Measurements from ENCODE around the gene CDK5RAP3.

The CDK5RAP3 gene

DNA sequence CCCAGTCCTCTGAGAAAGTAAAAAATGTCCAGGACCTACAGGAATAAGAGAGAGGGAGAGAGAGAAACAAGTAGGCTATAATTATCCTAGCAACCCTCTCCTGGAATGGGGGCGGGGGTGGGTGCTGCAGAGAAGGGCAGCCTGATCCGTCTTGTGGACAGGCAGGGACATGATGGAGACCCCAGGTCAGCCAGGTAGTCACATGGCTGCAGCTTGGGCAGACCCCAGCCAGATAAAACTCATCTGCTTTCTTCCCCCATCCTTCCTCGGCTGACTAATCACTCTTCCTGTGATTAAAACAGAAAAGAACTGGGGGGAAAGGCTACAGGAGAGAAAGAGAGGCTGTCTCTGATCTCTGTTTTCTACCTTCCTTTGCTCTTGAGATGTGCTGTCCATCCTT, 34.1 kb downstream of the CDK5RAP3 start:
- no peak for DNase-seq (ENCODE audit: low read depth)
- no peak overlapping the region for H3K4me3 ChIP-seq (ENCODE audit: low read length)
- TF ChIP-seq, protein P1, sequence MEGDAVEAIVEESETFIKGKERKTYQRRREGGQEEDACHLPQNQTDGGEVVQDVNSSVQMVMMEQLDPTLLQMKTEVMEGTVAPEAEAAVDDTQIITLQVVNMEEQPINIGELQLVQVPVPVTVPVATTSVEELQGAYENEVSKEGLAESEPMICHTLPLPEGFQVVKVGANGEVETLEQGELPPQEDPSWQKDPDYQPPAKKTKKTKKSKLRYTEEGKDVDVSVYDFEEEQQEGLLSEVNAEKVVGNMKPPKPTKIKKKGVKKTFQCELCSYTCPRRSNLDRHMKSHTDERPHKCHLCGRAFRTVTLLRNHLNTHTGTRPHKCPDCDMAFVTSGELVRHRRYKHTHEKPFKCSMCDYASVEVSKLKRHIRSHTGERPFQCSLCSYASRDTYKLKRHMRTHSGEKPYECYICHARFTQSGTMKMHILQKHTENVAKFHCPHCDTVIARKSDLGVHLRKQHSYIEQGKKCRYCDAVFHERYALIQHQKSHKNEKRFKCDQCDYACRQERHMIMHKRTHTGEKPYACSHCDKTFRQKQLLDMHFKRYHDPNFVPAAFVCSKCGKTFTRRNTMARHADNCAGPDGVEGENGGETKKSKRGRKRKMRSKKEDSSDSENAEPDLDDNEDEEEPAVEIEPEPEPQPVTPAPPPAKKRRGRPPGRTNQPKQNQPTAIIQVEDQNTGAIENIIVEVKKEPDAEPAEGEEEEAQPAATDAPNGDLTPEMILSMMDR (conservative IDR thresholded peaks at IDR 0.05; ENCODE audit: low read length): no peak

DNA sequence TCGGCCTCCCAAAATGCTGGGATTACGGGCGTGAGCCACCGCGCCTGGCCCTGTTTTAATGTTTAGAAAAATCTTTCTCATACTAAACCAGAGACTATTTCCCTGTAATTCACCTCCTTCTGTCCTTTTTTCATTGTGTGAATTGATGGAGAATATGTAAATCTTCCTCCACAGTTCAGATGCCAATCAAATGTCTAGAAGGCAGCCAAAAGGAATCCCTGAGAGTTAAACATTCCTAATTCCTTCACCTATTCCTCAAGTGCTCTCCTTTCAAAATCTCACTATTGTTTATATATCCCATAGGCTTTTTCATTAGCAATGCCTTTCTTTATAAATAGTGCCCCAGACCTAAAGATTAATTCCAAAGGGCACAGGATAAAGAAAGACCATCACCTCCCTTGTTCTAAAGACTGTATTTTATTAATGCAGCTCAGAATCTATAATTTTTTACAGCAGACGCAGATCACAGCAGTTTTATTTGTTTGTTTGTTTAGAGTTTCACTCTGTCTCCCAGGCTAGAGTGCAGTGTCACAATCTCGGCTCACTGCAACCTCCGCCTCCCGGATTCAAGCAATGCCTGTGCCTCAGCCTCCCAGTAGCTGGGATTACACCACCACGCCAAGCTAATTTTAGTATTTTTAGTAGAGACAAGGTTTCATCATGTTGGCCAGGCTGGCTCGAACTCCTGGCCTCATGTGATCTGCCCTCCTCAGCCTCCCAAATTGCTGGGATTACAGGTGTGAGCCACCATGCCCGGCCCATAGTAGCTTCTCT, 36.2 kb downstream of the CDK5RAP3 start:
- no peak overlapping the region for H3K4me3 ChIP-seq (ENCODE audit: low read length)
- DNase-seq (ENCODE audit: low read depth): no peak
- TF ChIP-seq, protein P1 (conservative IDR thresholded peaks at IDR 0.05; ENCODE audit: low read length): no peak

DNA sequence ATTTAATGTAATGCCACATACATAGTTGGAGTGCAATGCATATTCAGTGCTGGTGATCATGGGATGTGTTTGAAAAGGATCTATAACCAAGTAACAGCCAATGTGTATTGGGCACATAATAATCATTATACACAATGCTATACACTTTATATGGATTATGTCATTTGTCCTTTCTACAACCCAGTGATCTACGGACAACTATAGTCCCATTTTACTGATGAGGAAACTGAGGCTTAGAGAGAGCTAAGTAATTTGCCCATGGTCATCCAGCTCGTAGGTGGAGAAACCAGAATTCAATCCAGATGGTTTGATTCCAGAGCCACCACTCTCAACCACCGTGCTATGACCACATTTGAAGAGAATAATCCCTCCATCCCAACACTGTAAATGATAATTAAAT, 39.3 kb downstream of the CDK5RAP3 start:
- no peak for DNase-seq (ENCODE audit: low read depth)
- TF ChIP-seq, protein P1 (conservative IDR thresholded peaks at IDR 0.05; ENCODE audit: low read length): no peak
- no peak overlapping the region for H3K4me3 ChIP-seq (ENCODE audit: low read length)

DNA sequence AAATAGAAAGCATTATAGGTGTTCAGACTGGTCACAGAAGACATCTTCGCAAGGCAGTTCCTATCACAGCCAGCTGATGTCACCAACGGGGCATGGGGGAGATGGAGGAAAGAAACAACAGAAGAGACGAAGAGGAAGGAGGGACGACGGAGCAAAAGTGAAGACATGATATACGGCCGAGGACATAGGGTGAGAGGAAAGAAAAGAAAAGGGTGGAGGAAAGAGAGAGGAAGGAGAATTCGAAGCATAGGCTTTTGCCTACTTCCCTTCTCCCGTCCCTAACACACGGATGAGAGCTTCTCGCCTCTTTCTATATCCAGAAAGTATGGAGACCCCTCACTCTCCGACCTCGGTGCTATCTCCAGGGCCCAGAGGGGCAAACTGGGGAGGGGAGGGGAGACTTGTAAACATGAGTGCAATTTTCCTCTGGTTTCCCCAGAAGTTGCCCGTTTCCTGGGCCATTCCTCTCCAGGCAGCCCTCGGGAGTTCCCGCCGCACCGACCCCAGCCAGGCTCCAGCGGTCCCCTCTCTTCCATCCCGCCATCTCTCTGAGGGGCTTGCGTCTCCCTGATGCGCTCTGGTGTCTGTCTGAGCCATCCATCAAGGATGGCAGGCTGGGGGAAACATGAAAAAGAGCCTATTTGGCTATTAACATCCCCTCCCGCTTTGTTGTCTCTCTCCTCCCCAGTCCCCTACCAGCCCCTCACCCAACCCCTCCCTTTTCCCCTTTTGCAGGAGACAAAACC, 40.7 kb downstream of the CDK5RAP3 start:
- TF ChIP-seq, protein P1 (conservative IDR thresholded peaks at IDR 0.05; ENCODE audit: low read length): peak; percentile 76
- DNase-seq (ENCODE audit: low read depth): peak; percentile 68
- H3K4me3 ChIP-seq (ENCODE audit: low read length): peak overlapping the region; percentile 53

DNA sequence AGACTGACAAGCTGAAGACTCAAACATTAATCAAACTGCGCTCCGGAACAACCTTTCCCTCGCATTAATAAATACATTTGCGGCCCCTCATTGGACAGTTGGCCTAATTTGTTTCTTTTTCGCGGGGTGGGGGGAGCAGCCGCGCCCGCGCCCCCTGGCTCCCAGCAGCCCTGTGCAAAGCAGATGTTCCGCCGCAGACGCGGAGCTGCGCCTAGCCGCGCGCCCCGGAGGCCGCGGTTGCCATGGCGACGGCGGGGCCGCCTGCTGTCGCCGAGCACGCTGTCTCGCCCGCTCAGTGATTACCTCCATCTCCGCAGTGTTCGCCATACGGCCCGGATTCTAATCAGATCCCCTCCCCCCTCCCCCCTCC, 41.2 kb downstream of the CDK5RAP3 start:
- peak; percentile 30 for DNase-seq (ENCODE audit: low read depth)
- peak overlapping the region; percentile 53 for H3K4me3 ChIP-seq (ENCODE audit: low read length)
- TF ChIP-seq, protein P1 (conservative IDR thresholded peaks at IDR 0.05; ENCODE audit: low read length): no peak

DNA sequence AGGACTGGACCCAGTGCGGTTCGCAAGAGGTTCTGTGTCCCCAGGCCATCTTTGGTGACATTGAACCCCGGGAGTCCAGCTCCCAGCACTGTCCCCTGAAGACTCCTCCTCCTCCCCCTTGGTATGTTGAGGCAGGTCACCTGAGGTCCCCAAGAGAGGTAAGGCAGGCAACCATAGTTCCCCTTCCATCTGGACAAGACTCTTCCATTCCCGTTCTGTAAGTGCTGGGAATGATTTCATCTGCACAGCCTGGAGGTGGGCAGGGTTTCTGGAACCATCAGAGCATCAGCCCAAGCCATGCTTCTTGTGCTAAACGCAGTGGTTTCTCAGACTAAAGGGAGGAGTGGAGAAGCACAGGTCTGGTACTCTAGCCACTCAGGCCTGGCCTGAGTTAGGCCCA, 41.7 kb downstream of the CDK5RAP3 start:
- H3K4me3 ChIP-seq (ENCODE audit: low read length): peak overlapping the region; percentile 53
- TF ChIP-seq, protein P1 (conservative IDR thresholded peaks at IDR 0.05; ENCODE audit: low read length): no peak
- no peak for DNase-seq (ENCODE audit: low read depth)
